Measurements from ENCODE around the gene TICRR.

The TICRR gene

DNA sequence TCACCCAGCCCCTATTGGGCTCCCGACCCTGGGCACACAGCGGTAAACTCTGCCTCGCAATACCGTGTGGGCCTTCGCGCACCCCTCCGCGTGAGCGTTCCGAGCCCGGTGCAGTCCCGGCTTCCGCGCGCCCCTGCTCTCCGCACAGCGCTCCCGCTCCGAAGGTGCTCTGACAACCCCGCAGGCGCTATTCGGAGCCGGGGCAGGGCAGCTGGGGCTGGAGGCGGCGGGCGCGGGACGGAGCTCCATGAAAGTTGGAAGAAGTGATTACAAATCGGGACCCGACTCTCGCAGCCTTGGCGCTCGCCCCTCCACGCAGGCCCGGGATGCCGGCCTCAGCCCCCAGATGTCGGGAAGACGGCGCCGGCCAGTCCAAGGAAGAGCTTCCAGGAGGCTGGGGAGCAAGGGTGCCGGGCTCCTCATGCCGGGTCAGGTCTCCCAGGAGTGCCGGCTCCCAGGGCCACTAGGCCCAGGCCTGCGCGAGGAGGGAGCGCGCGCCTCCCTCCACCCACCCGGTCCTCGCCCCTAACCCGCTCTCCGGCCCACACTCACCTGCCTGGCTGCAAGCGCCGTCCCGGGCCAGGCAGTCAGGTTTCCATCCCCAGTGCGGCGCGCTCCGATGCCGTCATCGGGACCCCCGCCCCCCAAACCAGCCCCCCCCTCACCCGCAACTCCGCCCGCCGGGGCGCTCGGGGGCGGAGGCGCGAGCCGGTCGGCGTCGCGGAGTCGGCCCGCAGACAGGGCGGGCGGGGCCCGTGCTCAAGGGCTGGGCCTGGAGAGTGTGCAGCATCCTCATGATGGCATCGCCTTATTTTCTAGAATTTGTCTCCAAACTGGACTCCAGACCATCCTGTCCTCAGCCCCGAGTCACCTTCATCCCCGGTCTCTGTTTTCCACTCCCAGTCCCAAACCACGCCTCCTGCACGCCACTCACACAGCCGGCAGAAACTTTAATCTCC lies 79.9 kb downstream of the TICRR start, which contains the start of gene KIF7:
Gene KIF7, minus strand, starts transcription at position 621 of the 959 bp plus-strand sequence. CDS start 2,537 bp downstream, outside the sequence.
- Histone ChIP-seq H3K9ac (ENCODE audit: low read length in 2 of 2) (peak within 1 kb of the TSS; percentile 68 to 70), H3K27ac (ENCODE audit: low read length) (no peak within 1 kb of the TSS)

DNA sequence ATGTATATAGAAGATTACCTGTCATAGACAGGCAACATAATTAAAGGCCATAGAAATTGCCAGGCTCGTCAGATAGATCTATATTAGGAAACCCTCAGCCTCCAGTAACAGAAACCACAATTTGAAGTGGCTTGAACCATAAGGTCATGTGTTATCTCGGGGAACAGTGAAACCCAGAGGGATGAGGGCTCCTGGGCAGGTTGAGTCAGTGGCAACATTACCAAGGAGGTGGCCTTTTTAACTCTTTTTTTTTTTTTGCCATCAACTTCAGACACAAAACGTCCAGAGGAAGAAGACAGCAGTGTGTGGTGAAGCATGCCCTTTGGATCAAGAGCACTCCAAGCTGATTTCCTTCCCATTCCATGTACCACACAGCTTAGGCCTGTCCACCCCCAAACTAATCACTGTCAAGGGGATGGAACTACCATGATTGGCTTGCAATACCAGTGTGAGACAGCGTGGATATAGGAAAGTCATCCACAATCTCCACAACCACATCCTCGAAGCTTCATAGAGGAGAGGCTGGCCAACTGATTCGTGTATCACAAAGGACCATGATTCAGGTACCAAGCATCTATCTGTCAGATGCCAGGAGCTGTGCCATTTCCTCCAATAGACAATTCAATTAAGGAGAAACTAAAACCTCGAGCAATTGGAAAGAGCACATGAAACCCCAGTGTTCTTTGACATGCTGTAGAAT lies 81.0 kb downstream of the TICRR start:
- Histone ChIP-seq H3K9me3 (ENCODE audit: control insufficient read depth in 2 of 2, low read length in 2 of 2) (no peaks in the 10 kb centered on the region), H3K9ac (ENCODE audit: low read length in 2 of 2) (no peak overlapping the region), H3K27ac (ENCODE audit: low read length) (no peak overlapping the region), H3K4me1 (ENCODE audit: control insufficient read depth, insufficient read depth, low read length) (peaks cover 10% of the 10 kb centered on the region), H3K36me3 (ENCODE audit: control insufficient read depth in 2 of 2, insufficient read depth in 2 of 2, low read length in 2 of 2) (peaks cover 2 to 3% of the 10 kb centered on the region in 2 donors), H3K4me3 (ENCODE audit: low read length in 2 of 2) (no peak overlapping the region), H3K27me3 (ENCODE audit: control insufficient read depth in 1 of 2, insufficient read depth in 2 of 2, low read length in 2 of 2) (no peaks in the 10 kb centered on the region)

More for the DNA sequence above, 79.9 kb downstream of the TICRR start, which contains the start of gene KIF7:
- Histone ChIP-seq H3K4me3 (ENCODE audit: low read length in 2 of 2) (peak within 1 kb of the TSS; percentile 66 to 83), H3K4me1 (ENCODE audit: control insufficient read depth, insufficient read depth, low read length) (peaks cover 10% of the 10 kb centered on the region), H3K36me3 (ENCODE audit: control insufficient read depth in 2 of 2, insufficient read depth in 2 of 2, low read length in 2 of 2) (peaks cover 2 to 3% of the 10 kb centered on the region in 2 donors), H3K27me3 (ENCODE audit: control insufficient read depth in 1 of 2, insufficient read depth in 2 of 2, low read length in 2 of 2) (no peaks in the 10 kb centered on the region), H3K9me3 (ENCODE audit: control insufficient read depth in 2 of 2, low read length in 2 of 2) (no peaks in the 10 kb centered on the region)

- Histone ChIP-seq H3K27me3 (ENCODE audit: control insufficient read depth in 1 of 2, insufficient read depth in 2 of 2, low read length in 2 of 2) (no peaks in the 10 kb centered on the region), H3K4me1 (ENCODE audit: control insufficient read depth, insufficient read depth, low read length) (peaks cover 13% of the 10 kb centered on the region), H3K9ac (ENCODE audit: low read length in 2 of 2) (no peak overlapping the region), H3K4me3 (ENCODE audit: low read length in 2 of 2) (no peak overlapping the region), H3K9me3 (ENCODE audit: control insufficient read depth in 2 of 2, low read length in 2 of 2) (no peaks in the 10 kb centered on the region), H3K27ac (ENCODE audit: low read length) (no peak overlapping the region), H3K36me3 (ENCODE audit: control insufficient read depth in 2 of 2, insufficient read depth in 2 of 2, low read length in 2 of 2) (no peaks in the 10 kb centered on the region)
Observed at GRCh38 chr15:89657686-89658200, 82.5 kb downstream of the TICRR start.

DNA sequence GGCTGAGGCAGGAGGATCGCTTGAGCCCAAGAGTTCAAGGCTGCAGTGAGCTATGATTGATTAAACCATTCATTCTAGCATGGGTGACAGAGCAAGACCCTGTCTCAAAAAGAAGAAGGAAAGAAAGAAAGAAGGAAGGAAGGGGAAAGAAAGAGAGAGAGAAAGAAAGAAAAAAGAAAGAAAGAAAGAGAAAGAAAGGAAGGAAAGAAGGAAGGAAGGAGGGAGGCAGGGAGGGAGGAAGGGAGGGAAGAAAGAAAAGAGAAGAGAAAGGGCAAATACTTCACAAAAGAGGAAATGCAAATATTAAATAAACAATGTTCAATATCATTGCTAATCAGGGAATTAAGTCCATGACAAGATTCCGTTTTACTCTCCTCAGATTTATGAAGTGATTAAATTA lies 84.0 kb downstream of the TICRR start:
- H3K4me1 ChIP-seq (ENCODE audit: control insufficient read depth, insufficient read depth, low read length): peaks cover 17% of the 10 kb centered on the region

DNA sequence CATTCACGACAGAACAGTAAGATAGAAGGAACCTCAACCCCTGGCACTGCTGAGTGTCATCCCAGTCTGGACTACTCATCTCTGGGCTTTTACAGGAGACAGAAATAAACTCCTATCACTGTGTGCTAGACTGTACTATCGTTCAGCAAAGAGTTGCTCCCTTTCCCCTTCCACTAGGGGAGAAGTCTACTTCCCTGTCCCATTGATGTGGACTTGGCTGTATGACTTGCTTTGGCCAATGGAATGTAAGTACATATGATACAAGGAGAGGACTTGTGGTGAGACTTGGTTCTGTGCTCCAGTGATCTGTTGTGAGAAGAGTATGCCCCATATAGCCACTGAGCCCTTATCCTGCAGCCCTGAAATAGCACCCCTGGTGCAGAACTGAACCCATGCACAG lies 85.3 kb downstream of the TICRR start:
- peaks cover 12% of the 10 kb centered on the region for H3K4me1 ChIP-seq (ENCODE audit: control insufficient read depth, insufficient read depth, low read length)
- no peak overlapping the region for H3K27ac ChIP-seq (ENCODE audit: low read length)
- H3K27me3 ChIP-seq (ENCODE audit: control insufficient read depth in 1 of 2, insufficient read depth in 2 of 2, low read length in 2 of 2): no peaks in the 10 kb centered on the region
- H3K9me3 ChIP-seq (ENCODE audit: control insufficient read depth in 2 of 2, low read length in 2 of 2): no peaks in the 10 kb centered on the region
- no peaks in the 10 kb centered on the region for H3K36me3 ChIP-seq (ENCODE audit: control insufficient read depth in 2 of 2, insufficient read depth in 2 of 2, low read length in 2 of 2)
- H3K4me3 ChIP-seq (ENCODE audit: low read length in 2 of 2): no peak overlapping the region
- no peak overlapping the region for H3K9ac ChIP-seq (ENCODE audit: low read length in 2 of 2)

More for the DNA sequence above, 84.0 kb downstream of the TICRR start:
- Histone ChIP-seq H3K4me3 (ENCODE audit: low read length in 2 of 2) (no peak overlapping the region), H3K9ac (ENCODE audit: low read length in 2 of 2) (no peak overlapping the region), H3K9me3 (ENCODE audit: control insufficient read depth in 2 of 2, low read length in 2 of 2) (no peaks in the 10 kb centered on the region), H3K27me3 (ENCODE audit: control insufficient read depth in 1 of 2, insufficient read depth in 2 of 2, low read length in 2 of 2) (no peaks in the 10 kb centered on the region), H3K27ac (ENCODE audit: low read length) (no peak overlapping the region), H3K36me3 (ENCODE audit: control insufficient read depth in 2 of 2, insufficient read depth in 2 of 2, low read length in 2 of 2) (no peaks in the 10 kb centered on the region)

DNA sequence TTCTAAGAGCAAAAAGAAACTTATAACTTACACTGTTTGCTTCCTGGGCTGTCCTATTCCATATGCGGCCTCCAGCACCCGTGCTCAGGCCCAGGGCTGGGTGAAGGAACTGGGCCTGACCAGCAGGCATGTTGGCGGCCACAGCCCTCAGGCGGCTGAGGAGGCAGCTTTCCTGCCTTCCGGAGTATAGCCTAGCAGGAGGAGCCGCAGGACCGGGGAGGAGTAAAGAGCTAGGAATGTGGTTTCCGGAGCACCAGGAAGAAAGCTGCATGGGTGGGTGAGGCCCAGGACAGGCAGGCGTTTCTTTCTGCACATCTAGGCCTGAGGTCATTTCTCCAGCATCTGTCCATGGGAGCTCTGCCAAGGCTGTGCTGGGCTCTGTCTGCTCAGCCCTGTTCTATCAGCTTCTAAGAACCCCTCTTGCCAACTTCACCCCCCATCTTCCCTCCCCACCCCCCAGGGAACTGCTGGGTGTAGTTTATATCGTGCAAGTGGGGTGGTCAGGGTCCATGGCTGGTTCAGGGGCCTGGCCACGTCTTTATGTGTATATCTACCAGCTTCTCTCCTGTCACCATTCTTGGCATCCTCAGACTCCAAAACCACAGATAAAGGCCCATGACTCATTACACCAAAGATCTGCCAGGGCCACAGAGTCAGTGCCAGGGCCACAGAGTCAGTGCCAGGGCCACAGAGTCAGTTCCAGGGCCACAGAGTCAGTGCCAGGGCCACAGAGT lies 87.8 kb downstream of the TICRR start:
- H3K27ac ChIP-seq (ENCODE audit: low read length): no peak overlapping the region
- H3K9me3 ChIP-seq (ENCODE audit: control insufficient read depth in 2 of 2, low read length in 2 of 2): no peaks in the 10 kb centered on the region
- peak overlapping the region in 1 of 2 donors; percentile 15 for H3K4me3 ChIP-seq (ENCODE audit: low read length in 2 of 2)
- H3K9ac ChIP-seq (ENCODE audit: low read length in 2 of 2): peak overlapping the region in 1 of 2 donors; percentile 42
- no peaks in the 10 kb centered on the region for H3K27me3 ChIP-seq (ENCODE audit: control insufficient read depth in 1 of 2, insufficient read depth in 2 of 2, low read length in 2 of 2)
- no peaks in the 10 kb centered on the region for H3K36me3 ChIP-seq (ENCODE audit: control insufficient read depth in 2 of 2, insufficient read depth in 2 of 2, low read length in 2 of 2)
- H3K4me1 ChIP-seq (ENCODE audit: control insufficient read depth, insufficient read depth, low read length): peaks cover 17% of the 10 kb centered on the region

- H3K27ac ChIP-seq (ENCODE audit: low read length): no peak overlapping the region
- H3K4me3 ChIP-seq (ENCODE audit: low read length in 2 of 2): peak overlapping the region in 1 of 2 donors; percentile 66
- H3K27me3 ChIP-seq (ENCODE audit: control insufficient read depth in 1 of 2, insufficient read depth in 2 of 2, low read length in 2 of 2): no peaks in the 10 kb centered on the region
- peak overlapping the region; percentile 71 to 76 for H3K9ac ChIP-seq (ENCODE audit: low read length in 2 of 2)
- no peaks in the 10 kb centered on the region for H3K9me3 ChIP-seq (ENCODE audit: control insufficient read depth in 2 of 2, low read length in 2 of 2)
- peaks cover 17% of the 10 kb centered on the region for H3K4me1 ChIP-seq (ENCODE audit: control insufficient read depth, insufficient read depth, low read length)
- no peaks in the 10 kb centered on the region for H3K36me3 ChIP-seq (ENCODE audit: control insufficient read depth in 2 of 2, insufficient read depth in 2 of 2, low read length in 2 of 2)
Observed at GRCh38 chr15:89664441-89665350, 89.4 kb downstream of the TICRR start.

GRCh38 chr15:89665449-89666181 lies 90.3 kb downstream of the TICRR start:
- Histone ChIP-seq H3K9ac (ENCODE audit: low read length in 2 of 2) (peak overlapping the region; percentile 71 to 78), H3K36me3 (ENCODE audit: control insufficient read depth in 2 of 2, insufficient read depth in 2 of 2, low read length in 2 of 2) (no peaks in the 10 kb centered on the region), H3K4me1 (ENCODE audit: control insufficient read depth, insufficient read depth, low read length) (peaks cover 17% of the 10 kb centered on the region), H3K27me3 (ENCODE audit: control insufficient read depth in 1 of 2, insufficient read depth in 2 of 2, low read length in 2 of 2) (no peaks in the 10 kb centered on the region), H3K9me3 (ENCODE audit: control insufficient read depth in 2 of 2, low read length in 2 of 2) (no peaks in the 10 kb centered on the region), H3K4me3 (ENCODE audit: low read length in 2 of 2) (peak overlapping the region; percentile 40 to 66), H3K27ac (ENCODE audit: low read length) (peak overlapping the region; percentile 78)

DNA sequence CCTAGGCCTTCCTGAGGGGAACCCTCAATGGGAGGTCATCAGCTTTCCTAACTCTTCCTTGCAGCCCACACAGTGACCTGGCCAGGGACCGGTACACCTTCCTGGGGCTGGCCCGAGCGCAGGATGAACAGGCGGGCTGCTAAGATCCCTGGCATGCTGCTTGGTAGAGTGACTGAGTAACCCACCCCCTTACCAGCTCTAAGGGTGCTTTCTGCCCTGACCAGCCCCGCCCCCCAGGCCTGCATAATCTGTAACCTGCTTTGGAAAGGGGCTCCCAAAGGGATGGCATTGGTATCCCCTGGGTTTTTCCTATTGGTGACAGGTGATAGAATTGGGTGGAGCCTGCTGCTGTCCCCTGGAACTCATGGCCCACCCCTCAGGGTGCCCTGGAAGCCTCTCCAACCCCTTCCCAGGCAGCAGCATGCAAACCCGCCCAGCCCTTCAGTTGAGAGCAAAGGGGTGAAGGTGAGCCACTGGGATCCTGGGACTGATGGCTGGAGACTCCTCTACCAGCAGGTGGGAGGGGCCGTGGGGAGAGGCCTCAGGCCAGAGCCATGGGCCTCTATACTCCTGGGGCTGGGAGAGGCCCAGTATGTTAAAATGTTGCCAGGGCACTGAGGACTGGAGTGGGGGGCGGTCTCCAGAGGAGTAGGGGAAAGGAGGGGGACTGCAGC lies 91.1 kb downstream of the TICRR start:
- Histone ChIP-seq H3K9ac (ENCODE audit: low read length in 2 of 2) (peak overlapping the region; percentile 71 to 78), H3K27me3 (ENCODE audit: control insufficient read depth in 1 of 2, insufficient read depth in 2 of 2, low read length in 2 of 2) (no peaks in the 10 kb centered on the region), H3K4me1 (ENCODE audit: control insufficient read depth, insufficient read depth, low read length) (peaks cover 17% of the 10 kb centered on the region), H3K9me3 (ENCODE audit: control insufficient read depth in 2 of 2, low read length in 2 of 2) (no peaks in the 10 kb centered on the region), H3K27ac (ENCODE audit: low read length) (peak overlapping the region; percentile 78), H3K4me3 (ENCODE audit: low read length in 2 of 2) (peak overlapping the region; percentile 40 to 66), H3K36me3 (ENCODE audit: control insufficient read depth in 2 of 2, insufficient read depth in 2 of 2, low read length in 2 of 2) (no peaks in the 10 kb centered on the region)

Measured in stomach smooth muscle (tissue), 2 donors.